Measurements from ENCODE around the gene CCDC112.

DNA sequence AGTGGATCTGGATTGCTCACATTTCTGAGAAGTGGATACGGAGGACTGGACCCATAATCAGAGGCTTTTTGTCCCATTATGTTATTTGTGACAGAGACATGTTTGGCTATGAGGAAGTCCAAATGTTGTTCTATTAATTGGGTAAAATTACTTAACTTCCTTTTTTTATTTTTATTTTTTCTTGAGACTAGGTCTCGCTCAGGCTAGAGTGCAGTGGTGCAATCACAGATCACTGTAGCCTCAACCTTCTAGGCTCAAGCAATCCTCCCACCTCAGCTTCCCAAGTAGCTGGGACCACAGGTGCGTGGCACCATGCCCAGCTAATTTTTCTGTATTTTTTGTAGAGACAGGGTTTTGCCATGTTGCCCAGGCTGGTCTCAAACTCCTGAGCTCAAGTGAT lies 21.9 kb downstream of the CCDC112 start:
- TF ChIP-seq, protein P1, sequence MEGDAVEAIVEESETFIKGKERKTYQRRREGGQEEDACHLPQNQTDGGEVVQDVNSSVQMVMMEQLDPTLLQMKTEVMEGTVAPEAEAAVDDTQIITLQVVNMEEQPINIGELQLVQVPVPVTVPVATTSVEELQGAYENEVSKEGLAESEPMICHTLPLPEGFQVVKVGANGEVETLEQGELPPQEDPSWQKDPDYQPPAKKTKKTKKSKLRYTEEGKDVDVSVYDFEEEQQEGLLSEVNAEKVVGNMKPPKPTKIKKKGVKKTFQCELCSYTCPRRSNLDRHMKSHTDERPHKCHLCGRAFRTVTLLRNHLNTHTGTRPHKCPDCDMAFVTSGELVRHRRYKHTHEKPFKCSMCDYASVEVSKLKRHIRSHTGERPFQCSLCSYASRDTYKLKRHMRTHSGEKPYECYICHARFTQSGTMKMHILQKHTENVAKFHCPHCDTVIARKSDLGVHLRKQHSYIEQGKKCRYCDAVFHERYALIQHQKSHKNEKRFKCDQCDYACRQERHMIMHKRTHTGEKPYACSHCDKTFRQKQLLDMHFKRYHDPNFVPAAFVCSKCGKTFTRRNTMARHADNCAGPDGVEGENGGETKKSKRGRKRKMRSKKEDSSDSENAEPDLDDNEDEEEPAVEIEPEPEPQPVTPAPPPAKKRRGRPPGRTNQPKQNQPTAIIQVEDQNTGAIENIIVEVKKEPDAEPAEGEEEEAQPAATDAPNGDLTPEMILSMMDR (IDR thresholded peaks at IDR 0.05; ENCODE audit: low read length) = no peak
- TF ChIP-seq EZH2 (optimal IDR thresholded peaks at IDR 0.05; ENCODE audit: low read depth, low read length) = no peak

Measured in MM.1S (cell line).